ENCODE data around the gene PCSK4. TPM values are rescaled to one million over a fixed set of nuclear protein-coding genes. Genes with fewer than 3 reads are reported as not detected.
"Not testable (repeated sequence)": the region's sequence is repeated elsewhere in the genome, so short reads cannot be mapped to it uniquely, and the experiment has no call there.

Gene PCSK4
- total RNA-seq, 4 donors from 2014 or later = 1.3 to 4.9 (median 2.2) TPM

GRCh38 chr19:1521636-1522035 is 31.5 kb upstream of the PCSK4 start:
- H3K36me3 ChIP-seq = no peaks in the 10 kb centered on the region
- TF ChIP-seq EP300 (IDR thresholded peaks at IDR 0.05) (no peak), CTCF (IDR thresholded peaks at IDR 0.05) (no peak), POLR2A (IDR thresholded peaks at IDR 0.05) (no peak)
- WGBS, 2 donors = 0 to 33% methylated on average over 1 to 10 of the region's 14 CpGs
- H3K9me3 ChIP-seq = no peaks in the 10 kb centered on the region
- H3K4me1 ChIP-seq = peaks cover 0 to 21% (median 0%) of the 10 kb centered on the region in 4 donors
- no peak overlapping the region for H3K27ac ChIP-seq
- peaks cover 0 to 33% of the 10 kb centered on the region in 2 donors for H3K27me3 ChIP-seq
- no peak overlapping the region for H3K4me3 ChIP-seq
- no peak for DNase-seq (ENCODE audit: low spot score in 2 of 2)

GRCh38 chr19:1520203-1520780 is 30.1 kb upstream of the PCSK4 start:
- DNase-seq (ENCODE audit: low spot score in 2 of 2) = no peak
- no peak for TF ChIP-seq EP300 (IDR thresholded peaks at IDR 0.05)
- no peak for TF ChIP-seq CTCF (IDR thresholded peaks at IDR 0.05)
- no peak for TF ChIP-seq POLR2A (IDR thresholded peaks at IDR 0.05)
- 74 to 86% methylated on average over 12 to 14 of the region's 17 CpGs for WGBS, 2 donors
- Histone ChIP-seq H3K4me1 (peaks cover 0 to 21% (median 0%) of the 10 kb centered on the region in 4 donors), H3K27ac (no peak overlapping the region), H3K27me3 (peaks cover 0 to 30% of the 10 kb centered on the region in 2 donors), H3K9me3 (peaks cover 0 to 6% (median 0%) of the 10 kb centered on the region in 4 donors), H3K4me3 (no peak overlapping the region), H3K36me3 (no peaks in the 10 kb centered on the region)

- Histone ChIP-seq H3K4me1 (peaks cover 0 to 21% (median 0%) of the 10 kb centered on the region in 4 donors), H3K27me3 (peaks cover 0 to 30% of the 10 kb centered on the region in 2 donors)
- WGBS, 2 donors = 82 to 88% methylated on average over 8 of the region's 8 CpGs
- H3K4me3 ChIP-seq; H3K36me3 ChIP-seq; H3K27ac ChIP-seq; DNase-seq (ENCODE audit: low spot score in 2 of 2); H3K9me3 ChIP-seq: not testable (repeated sequence)
Measured at GRCh38 chr19:1519802-1520201, 29.7 kb upstream of the PCSK4 start.

- WGBS, 2 donors = 95 to 98% methylated on average over 4 of the region's 4 CpGs
- Histone ChIP-seq H3K4me1 (peaks cover 0 to 18% (median 2%) of the 10 kb centered on the region in 4 donors), H3K9me3 (peaks cover 0 to 6% (median 0%) of the 10 kb centered on the region in 4 donors), H3K4me3 (no peak overlapping the region), H3K27me3 (peaks cover 0 to 35% of the 10 kb centered on the region in 2 donors), H3K27ac (no peak overlapping the region), H3K36me3 (no peaks in the 10 kb centered on the region)
- no peak for DNase-seq (ENCODE audit: low spot score in 2 of 2)
- TF ChIP-seq POLR2A (IDR thresholded peaks at IDR 0.05) (no peak), EP300 (IDR thresholded peaks at IDR 0.05) (no peak), CTCF (IDR thresholded peaks at IDR 0.05) (no peak)
Measured at GRCh38 chr19:1518471-1518870, 28.3 kb upstream of the PCSK4 start.

GRCh38 chr19:1516395-1516753 is 26.2 kb upstream of the PCSK4 start:
- Histone ChIP-seq H3K36me3 (no peaks in the 10 kb centered on the region), H3K27me3 (peaks cover 0 to 47% of the 10 kb centered on the region in 2 donors), H3K4me3 (no peak overlapping the region), H3K27ac (no peak overlapping the region), H3K9me3 (peaks cover 0 to 6% (median 0%) of the 10 kb centered on the region in 4 donors), H3K4me1 (peaks cover 0 to 28% (median 9%) of the 10 kb centered on the region in 4 donors)
- TF ChIP-seq EP300 (IDR thresholded peaks at IDR 0.05) = no peak
- no peak for TF ChIP-seq POLR2A (IDR thresholded peaks at IDR 0.05)
- TF ChIP-seq CTCF (IDR thresholded peaks at IDR 0.05) = no peak
- no peak for DNase-seq (ENCODE audit: low spot score in 2 of 2)
- WGBS, 2 donors = 71 to 75% methylated on average over 8 of the region's 8 CpGs

All from tibial nerve (tissue), 4 donors.